Stimulated activated CD4-positive, alpha-beta T cell treated with anti-CD3 and anti-CD28 coated beads, Interleukin-1b, Interleukin-23, amount 100 ng/mL, for 48 hours (primary cell): Measurements from ENCODE around the gene MKRN2.
"Not testable (repeated sequence)": the region's sequence is repeated elsewhere in the genome, so short reads cannot be mapped to it uniquely, and the experiment has no call there.

Experiments used
- DNase-seq: peaks from one replicate; pipeline ENCODE4 v3.0.0-alpha.2; 2020

The MKRN2 gene

DNA sequence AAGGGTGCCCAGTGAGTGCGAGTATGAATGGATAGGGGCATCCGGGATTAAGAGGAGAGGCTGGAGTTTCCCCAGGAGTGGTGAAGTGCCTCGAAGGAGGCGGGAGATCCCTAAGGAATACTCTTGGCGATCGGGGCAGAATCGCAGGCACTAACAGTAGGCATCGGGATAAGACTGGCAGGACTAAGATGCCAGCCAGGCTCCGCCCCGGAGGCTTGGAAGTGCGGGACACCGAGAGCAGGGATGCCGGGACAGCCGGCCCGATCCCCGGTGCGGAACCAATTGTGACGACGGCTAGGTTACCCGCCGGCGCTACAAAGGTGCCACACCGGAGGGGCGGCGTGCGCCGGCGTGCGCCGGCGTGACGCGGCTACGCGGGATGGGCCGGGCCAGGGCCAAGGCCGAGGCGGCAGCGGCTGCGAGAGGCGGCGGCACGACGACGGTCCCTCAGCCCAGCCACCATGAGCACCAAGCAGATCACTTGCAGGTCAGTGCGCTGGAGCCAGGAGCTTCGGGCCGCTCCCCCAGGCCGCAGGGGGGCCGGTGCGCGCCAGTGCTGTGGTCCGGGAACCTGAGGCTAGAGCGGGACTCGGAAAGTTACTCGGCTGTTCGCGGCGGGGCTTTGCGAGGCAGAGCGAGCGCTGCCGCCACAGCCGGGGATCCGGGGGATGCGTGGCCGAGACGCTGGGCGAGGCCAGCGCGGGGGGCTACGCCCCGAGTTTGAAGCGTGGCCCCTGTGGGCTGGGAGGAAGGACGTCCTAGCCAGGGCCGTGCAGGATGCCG, at the start of gene MKRN2:
Gene MKRN2, plus strand, starts transcription at position 398 of the 783 bp plus-strand sequence. Its CDS starts 64 bp downstream, at position 462.
- peak; percentile 85 for DNase-seq

- no peak for DNase-seq
Observed at GRCh38 chr3:12507591-12508281, 49.2 kb upstream of the MKRN2 start.

DNA sequence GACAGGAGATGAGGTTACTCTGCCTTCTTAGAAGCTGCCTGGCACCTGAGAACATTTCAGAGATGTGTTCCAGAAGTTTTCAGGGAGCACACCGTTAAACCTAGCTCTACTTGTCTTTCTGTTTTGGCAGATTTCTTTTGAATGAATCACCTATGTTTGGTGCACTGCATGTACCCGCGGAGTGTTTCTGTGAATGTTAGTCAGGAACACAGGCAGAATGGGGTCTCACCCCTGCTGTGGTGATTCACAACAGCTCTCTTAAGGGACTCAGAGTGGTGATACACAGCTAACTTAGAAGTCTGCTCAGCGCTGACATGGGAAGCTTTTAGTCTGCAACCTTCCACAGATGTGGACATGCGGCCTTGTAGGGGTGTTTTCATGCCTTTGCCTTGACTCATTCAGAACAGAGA, 48.6 kb upstream of the MKRN2 start:
- no peak for DNase-seq

GRCh38 chr3:12509466-12509865, 47.4 kb upstream of the MKRN2 start:
- DNase-seq, result no peak

DNA sequence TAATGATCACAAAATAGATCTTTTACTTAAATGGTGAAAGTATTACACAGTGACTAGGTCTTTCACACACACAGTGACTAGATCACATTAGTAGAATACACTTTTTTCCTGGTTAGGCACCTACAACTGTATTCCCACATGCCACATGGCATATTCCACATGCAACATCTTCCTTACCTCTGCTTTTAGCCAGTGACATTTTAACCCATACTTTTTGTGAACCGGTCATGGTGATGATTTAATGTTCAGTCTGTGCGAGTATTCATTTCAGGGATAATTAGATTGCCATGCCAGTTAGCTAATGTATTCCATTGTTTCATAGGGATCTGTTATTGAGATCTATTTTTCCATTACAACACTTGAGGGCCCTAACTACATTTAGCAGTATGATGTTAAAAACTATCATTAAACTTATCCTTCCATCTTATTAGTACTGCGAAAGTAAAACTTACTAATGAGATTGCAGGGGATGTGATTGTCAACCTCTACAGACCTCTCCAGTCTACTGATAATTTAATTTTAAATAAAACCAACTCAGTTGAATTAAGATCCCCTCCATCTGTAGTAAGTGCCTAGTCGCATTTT, 44.3 kb upstream of the MKRN2 start:
- no peak for DNase-seq

DNA sequence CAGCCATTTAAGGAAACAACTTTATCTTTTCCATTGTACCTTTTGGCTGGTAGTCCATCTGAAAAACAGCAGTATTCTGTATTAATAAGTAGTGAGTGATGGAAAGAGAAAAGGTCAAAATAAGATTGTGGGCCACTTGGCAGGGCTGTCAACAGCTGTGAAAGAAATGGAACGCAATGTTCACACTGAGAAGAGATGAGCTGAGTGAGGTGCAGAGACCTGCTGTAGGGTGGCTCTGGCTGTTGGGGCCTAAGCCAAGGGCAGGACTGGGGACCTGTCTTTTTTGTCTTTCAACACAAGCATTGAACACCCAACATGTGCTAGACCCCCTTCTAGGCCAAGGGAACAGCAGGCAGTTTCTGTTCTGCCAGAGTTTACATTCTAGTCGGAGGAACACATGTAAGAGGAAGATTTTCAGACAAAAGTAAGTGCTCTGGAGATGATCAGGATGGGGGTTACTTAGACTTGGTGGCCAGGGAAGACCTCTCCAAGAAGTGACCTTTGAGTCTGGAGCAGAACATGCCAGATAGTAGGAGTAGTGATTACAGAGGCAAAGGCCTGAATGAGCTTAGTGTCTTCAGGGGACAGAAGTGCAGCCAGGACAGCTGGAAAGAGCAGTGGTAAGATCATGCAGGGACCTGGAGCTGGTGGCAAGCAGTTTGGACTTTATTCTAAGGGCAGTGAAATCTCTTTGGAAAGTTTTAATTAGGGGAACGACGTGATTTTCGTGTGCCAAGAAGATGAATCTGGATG, 43.0 kb upstream of the MKRN2 start:
- DNase-seq, result no peak

- DNase-seq, result no peak
Observed at GRCh38 chr3:12515631-12516030, 41.3 kb upstream of the MKRN2 start.

DNA sequence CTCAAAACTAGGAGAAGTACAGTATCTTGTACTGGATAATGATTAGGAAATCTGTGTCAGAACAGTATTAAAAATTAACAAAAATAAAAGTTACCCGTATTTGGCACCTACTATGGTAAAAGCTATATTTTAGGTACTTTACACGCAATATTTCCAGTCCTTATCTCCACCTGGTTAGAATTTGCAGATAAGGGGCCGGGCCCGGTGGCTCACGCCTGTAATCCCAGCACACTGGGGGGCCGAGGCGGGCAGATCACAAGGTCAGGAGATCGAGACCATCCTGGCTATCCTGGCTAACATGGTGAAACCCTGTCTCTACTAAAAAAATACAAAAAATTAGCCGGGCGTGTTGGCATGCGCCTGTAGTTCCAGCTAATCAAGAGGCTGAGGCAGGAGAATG, 40.0 kb upstream of the MKRN2 start:
- DNase-seq, result no peak

DNA sequence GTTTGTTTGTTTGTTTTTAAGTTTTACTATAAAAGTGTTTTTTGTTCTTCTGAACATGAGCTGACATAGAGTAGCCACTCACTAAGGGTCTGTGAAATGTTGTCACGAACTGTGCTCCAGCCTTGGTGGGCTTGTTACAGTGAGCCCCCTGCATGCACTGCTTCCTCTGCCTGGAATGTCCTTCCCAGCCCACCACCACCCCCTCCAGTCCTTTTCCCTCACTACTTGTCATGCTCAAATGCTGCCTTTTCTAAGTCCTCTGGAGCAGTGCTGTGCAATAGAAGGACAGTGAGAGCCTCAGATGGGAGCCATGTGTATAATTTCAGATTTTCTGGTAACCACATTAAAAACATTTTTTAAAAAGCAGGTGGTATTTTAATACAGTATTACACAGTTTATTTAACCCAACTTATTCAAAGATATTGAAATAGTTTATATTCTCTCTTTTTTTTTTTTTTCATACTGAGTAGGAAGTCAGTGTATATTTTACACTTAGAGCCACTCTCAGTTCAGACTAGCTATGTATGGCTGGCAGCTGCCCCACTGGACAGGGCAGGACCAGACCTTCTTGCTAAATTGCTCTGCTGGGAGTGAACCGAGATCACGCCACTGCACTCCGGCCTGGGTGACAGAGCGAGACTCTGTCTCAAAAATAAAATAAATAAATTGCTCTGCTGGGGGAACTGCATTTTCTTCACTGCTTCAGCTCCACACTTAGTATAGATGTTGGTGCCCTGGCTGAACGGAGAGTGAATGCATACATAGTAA, 38.4 kb upstream of the MKRN2 start:
- DNase-seq, result no peak

DNA sequence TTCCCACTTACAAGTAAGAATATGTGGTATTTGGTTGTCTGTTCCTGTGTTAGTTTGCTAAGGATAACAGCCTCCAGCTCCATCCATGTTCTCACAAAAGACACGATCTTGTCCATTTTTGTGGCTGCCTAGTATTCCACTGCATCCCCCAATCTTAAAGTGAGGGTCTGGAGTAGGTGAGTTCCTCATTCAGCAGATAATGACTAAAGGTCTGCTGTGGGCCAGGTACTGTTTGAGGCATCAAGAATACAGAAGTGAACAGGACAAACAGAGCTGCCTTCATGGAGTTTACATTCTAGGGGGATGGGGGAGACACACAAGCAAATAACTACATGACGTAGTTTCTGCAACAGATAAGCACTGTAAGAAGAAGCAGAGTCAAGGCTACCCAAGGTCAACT, 35.9 kb upstream of the MKRN2 start:
- no peak for DNase-seq

GRCh38 chr3:12522721-12523120, 34.2 kb upstream of the MKRN2 start:
- no peak for DNase-seq

DNA sequence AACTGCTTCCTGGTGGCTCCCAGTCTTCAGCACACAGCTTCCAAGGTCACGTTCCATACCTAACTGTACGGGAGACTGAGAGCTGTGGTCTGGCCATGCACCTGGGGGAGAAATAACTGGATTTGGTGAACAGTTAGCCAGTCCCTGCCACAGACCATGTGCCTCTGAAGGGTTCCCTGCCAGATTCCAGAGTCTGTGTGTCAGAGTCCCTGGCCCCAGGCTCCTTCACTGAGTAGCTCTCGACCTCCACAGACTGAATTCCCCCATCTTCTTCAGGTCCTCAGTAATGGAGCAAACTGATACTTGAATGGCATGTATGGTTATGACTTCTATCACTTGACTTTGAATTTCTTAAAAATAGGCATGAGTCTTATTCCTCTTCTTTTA, 29.1 kb upstream of the MKRN2 start:
- no peak for DNase-seq

DNA sequence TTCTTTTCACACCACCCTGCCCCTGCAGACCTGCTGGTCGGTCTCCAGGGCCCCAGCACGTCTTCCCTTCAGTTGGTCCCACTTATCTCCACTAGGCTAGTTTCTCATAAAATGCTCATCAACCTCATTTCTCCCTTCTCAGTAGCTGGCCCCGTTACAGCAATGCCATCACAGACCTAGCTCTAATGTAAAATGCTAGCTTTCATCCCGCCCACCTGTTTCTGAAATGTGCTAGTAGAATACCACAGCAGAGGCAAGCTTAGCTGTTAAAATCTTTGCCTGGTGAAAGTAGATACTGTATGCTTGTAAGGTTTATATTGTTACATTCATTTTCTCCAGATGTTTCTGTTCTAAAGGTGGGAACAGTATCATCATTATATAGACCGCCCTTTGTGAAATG, 24.7 kb upstream of the MKRN2 start:
- no peak for DNase-seq

DNA sequence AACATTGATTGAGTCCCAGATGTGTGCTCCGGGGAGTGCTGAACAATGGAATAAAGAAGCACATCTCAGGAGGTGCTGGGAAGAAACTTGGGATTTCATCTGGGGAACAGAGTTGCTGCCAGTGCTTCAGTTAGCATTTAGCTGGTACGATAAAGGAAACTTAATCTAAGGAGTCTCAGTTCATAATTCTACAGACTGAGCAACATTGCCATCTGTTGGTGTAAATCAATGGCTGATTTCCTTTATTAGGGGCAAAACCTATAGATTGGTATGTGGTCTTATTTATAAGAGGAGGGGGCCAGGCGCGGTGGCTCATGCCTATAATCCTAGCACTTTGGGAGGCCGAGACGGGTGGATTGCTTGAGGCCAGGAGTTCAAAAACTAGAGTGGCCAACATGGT, 20.5 kb upstream of the MKRN2 start:
- no peak for DNase-seq

GRCh38 chr3:12541625-12542024, 15.3 kb upstream of the MKRN2 start:
- DNase-seq, result no peak

DNA sequence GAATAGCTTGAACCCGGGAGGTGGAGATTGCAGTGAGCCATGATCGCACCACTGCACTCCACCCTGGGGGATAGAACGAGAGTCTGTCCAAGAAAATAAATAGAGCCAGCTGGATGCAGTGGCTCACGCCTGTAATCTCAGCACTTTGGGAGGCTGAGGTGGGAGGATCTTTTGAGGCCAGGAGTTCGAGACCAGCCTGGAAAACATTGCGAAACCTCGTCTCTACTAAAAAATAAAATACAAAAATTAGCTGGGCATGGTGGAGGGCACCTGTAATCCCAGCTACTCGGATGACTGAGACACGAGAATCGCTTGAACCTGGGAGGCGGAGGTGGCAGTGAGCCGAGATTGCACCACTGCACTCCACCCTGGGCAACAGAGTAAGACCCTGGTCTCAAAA, 13.4 kb upstream of the MKRN2 start:
- DNase-seq, result not testable (repeated sequence)

- DNase-seq, result no peak
Observed at GRCh38 chr3:12544652-12545472, 12.0 kb upstream of the MKRN2 start.

DNA sequence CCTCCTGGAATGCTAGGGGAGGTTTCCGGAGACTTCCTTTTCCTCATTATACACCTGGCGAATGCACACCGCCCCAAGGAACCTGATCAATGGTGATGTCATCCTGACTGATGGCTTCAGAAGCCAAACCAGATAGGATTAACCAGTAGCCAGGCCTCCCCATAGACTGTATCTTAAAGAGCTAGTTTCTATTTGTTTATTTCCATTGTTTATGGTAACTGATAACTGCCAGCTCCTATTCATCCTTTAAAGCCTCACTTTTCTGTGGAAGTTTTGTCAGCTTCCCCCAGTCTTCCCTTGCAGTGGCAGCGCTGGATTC, 11.5 kb upstream of the MKRN2 start, which contains the start of gene MKRN2OS:
Gene MKRN2OS, minus strand, starts transcription at position 27 of the 319 bp plus-strand sequence. CDS start 35 bp downstream, outside the sequence.
- DNase-seq, result no peak

DNA sequence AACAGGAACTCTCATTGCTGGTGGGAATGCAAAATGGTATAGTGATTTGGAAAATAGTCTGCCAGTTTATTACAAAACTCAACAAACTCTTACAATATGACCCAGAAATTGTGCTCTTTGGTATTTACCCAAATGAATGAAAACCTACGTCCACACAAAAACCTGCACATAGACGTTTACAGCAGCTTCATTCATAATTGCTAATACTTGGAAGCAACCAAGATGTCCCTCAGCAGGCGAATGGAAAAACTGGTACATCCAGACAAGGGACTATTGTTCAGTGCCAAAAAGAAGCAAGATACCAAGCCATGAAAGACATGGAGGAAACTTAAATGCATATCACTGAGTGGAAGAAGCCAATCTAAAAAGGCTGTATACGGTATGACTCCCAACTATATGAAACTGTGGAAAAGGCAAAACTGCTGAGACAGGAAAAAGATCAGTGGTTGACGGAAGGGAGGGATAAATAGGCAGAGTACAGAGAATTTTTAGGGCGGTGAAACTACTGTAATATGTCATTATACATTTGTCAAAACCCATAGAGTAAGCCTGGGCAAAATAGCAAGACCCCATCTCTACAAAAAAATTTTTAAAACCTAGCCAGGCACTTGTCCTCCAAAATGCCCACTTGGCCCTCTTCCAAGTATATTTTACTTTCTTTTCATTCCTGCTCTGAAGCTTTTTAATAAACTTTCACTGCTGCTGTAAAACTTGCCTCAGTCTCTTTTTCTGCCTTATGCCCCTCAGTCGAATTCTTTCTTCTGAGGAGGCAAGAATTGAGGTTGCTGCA, 6.7 kb upstream of the MKRN2 start:
- DNase-seq, result no peak

DNA sequence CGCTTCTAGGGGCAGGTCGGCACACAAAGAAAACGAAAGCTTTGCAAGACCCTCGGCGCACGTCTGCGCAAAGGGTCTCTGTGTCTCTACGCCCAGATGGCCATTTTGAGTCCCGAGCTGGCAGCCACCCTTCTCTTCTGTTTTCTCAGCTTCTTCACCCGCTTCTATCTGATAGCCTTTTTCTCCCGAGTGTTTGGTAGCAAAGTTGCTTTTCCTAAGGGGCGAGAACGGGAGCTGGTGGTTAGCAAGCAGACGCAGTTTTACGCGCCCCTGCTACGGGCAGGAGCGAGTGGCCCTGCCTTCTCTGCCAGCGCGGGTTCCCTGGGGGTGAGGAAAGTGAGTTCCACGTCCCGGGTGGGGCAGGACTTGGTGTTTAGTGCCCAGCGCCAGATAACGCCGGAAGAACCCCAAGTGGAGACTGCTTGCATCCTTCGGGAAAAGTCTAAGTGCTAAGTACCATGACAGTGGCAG, 2.9 kb upstream of the MKRN2 start:
- no peak for DNase-seq

- DNase-seq, result no peak
Observed at GRCh38 chr3:12556314-12556689, 585 bp upstream of the MKRN2 start.
